CD4-positive, alpha-beta T cell treated with Interleukin-17A for 1 hour (primary cell): ENCODE data around the gene WBP2.
A peak's percentile ranks its signal among the peaks of the same experiment; 100 is the strongest.

Source experiments
- DNase-seq: peaks from one replicate; pipeline ENCODE4 v3.0.0-alpha.2; 2020

The WBP2 gene

DNA sequence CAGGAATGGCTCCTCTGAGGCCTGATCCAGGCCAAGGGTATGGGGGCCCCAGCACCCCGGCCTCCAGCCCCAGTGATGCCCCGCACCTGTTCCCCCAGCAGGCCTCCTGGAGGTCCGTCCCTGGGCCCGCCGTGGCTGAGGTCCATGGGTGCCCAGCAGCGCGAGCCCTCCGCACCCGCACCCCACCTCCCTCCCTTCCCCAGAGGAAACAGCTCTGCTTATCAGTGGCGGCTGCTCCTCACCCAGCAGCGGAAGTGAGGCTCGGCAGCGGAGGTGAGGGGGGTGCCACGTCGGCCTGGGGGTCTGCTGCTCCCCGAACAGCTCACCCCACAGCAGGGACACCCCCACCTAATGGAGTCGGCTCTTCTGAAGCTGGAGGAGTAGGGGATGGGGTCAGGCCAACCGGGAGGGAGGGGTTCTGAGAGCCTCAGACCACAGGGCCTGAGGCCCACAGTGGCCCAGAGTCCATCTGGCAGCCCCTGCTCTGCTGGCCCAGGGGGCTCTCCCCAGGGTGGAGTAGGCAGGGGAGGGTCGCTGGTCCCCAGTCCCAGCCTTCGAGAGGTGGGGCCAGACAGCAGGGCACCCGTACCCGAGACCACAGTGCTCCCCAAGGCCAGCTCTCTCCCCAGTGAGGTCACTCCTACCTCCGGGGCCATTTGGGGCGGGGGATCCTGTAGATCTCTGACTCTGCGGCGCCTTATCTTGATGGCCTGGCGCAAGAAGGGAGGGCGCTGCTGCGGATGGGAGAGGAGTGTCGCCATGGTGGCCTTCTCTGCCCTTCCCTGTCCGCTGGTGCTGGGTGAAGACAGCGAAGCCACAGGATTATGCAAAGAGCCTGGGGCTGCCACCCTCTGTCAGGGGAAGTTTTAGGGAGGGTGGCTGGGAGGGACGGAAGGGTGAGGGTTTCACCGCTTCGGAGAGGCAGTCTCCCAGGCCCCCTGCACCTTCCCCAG is 11.3 kb downstream of the WBP2 start, which contains the start of gene UNC13D:
Gene UNC13D (minus strand): TSS at position 828 of the 953 bp plus-strand sequence. CDS start 67 bp downstream, at position 761.
- DNase-seq: peak; percentile 76

DNA sequence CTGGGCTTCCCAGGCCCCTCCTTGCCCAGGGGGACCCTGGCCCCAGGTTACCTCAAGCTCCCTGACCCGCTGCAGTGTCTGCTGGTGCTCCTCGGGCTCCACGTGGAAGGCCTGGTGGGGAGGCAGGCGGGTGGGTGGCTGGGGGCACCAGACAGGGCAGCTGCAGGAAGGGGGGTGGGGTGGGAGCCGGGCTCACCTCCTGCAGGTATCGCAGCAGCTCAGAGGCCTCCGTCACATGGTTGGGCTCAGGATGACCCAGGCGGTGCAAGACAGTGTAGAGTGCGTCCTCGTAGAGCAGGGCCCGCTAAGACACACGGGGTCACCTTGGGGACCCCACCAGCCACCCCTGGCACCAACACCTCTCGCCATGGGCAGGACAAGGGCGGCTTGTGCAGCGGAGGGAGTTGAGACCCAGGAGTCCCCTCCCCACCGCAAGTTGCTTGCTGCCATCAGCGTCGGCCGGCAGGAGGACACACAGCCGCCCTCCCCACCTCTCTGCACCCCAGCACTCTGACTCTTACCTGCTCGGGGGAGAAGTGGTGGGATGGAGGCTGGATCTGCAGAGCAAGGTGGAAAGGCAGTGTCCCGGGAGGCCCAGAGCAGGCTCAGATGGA is 12.1 kb downstream of the WBP2 start:
- DNase-seq: peak; percentile 42

GRCh38 chr17:75842411-75842810 is 12.7 kb downstream of the WBP2 start:
- no peak for DNase-seq

GRCh38 chr17:75840799-75841164 is 14.4 kb downstream of the WBP2 start:
- DNase-seq: no peak

DNA sequence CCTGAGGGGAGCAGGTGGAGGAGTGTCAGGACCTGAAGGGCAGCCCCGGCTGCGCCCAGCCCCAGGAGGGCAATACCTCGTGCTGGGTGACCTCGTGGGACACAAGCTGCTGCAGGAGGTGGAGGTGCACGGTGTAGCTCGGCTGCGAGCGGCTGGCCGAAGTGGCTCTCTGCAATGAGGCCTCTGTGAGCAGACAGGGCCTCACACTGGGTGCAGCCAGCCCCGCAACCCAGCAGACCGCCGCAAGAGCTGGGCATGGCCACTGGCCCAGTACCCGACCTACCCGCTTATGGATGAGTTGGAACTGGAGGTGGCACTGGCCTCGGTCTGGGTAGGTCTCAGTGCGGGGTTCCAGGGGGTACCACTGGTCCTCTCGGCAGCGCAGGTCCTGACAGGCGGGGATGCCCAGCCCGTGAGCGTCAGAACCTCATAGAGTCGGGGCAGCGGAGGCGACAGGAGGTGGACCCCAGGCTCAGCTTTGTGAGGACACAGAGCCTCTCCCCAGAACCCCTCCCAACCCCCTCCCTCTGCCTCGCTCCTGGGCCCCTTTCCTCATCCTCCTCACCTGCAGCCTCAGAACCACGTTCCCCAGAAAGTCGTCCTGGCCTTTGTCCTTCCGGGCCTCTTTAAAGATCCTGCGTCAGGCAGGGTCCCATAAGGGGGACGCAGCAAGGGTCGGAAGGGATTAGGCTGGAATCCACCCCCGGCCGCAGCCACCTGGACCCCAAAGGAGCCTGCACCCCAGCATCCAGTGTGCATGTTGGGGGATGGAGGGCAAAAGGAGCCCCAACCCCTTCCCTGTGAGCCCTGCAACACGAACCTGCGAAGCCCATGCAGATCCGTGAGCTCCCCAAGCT is 15.0 kb downstream of the WBP2 start:
- DNase-seq: no peak

DNA sequence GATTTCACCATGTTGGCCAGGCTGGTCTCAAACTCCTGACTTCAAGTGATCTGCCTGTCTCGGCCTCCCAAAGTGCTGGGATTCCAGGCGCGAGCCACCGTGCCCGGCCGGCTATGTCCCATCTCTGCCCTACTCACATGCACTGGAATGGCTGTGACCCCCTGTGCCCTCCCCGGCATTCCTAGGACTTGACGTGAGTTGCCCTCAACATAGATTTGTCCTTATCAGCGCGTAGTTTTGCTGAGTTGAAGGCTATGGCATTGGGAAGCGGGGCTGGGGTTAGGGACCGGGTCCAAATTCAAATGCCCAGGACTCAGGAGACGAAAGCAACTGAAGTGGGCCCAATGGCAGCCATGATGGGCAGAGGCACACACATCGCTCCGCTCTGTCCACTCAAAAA is 16.7 kb downstream of the WBP2 start:
- DNase-seq: no peak

DNA sequence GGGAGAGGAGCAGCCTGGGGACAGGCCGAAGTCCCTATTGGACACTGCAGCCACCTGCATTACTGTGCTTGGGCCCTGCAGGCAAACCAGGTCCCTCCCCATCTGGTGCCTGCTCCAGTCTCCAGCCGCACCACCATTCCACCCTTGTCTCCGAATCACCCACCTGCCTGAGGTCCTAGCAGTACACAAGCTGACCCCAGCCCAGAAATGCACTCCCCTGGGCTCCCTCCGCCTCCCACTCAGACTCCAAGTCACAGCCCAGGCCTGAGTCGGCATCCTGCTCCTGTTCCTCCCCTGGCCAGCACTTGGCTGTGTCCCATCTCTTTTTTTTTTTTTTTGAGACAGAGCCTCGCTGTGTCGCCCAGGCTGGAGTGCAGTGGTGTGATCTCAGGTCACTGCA is 17.2 kb downstream of the WBP2 start:
- no peak for DNase-seq

DNA sequence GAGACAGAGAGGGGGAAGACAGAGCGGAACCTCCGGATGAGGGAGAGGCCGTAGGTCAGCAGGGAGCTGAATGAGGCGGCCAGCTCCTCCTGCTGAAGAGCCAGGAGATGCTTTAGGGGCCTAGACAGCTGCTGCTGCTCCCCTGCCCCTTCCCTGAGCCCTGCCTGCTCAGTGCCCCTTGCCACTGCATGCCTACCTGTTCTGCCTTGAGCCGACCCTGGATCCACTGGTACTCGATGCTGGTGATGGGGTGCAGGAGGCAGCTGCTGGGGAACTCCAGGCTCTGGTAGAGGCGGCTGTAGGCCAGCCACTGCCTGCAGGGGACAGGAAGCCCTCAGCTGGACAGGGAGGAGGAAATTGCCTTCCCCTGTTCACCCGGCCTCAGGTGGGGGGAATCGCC is 18.5 kb downstream of the WBP2 start:
- no peak for DNase-seq

DNA sequence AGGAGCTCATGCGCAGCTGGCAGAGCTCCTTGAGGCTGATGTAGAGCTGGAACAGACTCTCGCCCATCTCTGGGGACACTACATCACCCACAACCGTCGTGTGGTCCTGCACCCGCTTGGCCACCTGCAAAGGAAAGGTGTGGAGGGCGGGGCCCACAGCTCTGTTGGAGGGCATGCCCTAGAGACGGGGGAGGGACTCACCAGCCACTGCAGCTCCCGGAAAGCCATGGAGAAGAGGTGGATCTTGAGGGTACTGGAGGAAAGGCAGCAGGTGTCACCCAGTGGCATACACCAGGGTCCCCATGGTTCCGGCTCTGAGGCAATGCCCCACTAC is 19.5 kb downstream of the WBP2 start:
- DNase-seq: no peak

DNA sequence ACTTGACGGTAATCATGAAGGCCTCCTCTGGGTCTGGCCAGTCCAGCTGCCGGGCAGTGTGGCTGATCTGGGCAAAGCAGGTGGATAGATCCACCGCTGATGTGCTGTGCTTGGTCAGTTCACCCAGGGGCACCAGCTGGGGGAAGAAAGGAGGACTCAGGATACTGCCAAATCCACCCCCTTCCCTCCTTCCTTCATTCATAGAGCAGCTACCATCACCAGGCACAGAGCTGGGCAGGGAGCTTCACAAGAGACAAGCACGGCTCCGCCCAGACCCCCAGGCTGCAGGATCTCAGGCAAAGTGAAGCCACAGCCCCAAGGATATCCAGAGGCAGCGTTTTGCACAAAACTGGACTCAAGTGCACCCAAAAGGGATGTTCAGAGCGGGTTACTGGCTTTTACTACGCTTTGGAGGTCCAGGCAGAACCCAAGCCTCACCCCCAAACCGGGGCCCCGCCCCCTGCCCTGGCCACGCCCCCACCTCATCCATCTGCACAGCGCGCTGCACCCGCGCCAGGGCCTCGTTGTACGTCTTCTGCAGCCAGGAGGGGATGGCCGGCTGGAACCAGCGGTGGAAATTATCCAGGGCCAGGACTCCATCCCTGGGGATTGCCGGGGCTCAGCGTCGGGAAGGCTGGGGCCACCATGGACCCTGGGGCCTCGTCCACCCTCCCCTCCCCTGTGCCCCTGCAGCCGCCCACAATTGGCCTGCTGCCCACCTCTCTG is 20.0 kb downstream of the WBP2 start:
- DNase-seq: no peak

DNA sequence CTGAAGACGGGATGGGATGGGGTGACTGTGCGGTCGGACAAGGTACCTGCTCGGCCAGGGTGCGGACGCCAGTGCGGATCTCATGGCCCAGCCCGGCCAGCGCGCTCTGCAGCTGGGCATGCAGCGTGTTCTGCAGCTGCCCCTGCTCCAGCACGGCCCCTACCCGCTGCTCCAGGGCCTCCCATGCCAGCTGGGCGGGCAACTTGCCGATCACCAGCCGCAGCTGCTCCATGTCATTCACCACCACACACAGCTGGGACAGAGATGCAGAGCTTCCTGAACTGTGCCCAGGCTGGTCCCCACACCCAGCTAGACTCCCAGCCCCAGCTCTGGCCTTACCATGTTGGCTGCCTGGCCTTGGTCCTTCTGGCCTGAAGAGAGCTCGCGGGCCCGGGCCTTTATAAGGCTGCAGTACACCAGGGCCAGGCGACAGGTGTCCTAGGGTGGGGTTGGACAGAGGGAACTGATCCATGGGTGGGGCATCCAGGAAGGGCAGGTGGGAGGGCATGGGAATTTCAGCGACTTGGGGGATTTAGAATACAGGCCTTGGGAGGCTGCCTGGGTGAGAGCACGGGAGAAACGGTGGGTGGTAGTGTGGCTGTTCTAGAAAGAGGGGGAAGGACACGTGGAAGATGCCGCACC is 20.7 kb downstream of the WBP2 start:
- DNase-seq: no peak

- peak; percentile 51 for DNase-seq
These were observed 22.3 kb downstream of the WBP2 start for GRCh38 chr17:75832652-75833400.

- DNase-seq: peak; percentile 76
These were observed 22.9 kb downstream of the WBP2 start for GRCh38 chr17:75832164-75832651.

- DNase-seq: no peak
These were observed 24.0 kb downstream of the WBP2 start for GRCh38 chr17:75831032-75831571.

GRCh38 chr17:75830164-75831031 is 24.7 kb downstream of the WBP2 start:
- DNase-seq: peak; percentile 31

- DNase-seq: no peak
These were observed 25.4 kb downstream of the WBP2 start for GRCh38 chr17:75829747-75830146.

- no peak for DNase-seq
These were observed 26.4 kb downstream of the WBP2 start for GRCh38 chr17:75828741-75829140.

DNA sequence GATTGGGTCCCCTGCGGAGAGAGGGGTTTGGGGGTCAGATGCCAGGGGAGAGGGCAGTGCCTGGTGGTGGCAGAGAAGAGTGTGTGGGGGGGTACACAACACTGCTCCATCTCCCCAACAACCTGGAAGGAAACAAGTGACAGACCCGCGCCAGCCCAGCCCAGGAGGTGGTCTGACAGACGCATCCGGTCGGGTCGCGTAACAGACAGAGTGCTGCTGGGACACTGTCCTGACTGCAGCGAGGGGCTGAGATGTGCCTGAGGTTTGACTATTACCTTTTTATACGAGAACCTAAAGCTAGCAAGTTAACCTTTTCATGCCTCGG is 27.1 kb downstream of the WBP2 start:
- no peak for DNase-seq

- peak; percentile 79 for DNase-seq
These were observed 27.6 kb downstream of the WBP2 start for GRCh38 chr17:75827308-75828075.
